ENCODE measurements around the gene KDM1B. TPM values are rescaled to one million over a fixed set of nuclear protein-coding genes. Genes with fewer than 3 reads are reported as not detected.

KDM1B gene
- total RNA-seq, 4 donors from 2014 or later, result 28.3 to 32.5 (median 29.6) TPM

DNA sequence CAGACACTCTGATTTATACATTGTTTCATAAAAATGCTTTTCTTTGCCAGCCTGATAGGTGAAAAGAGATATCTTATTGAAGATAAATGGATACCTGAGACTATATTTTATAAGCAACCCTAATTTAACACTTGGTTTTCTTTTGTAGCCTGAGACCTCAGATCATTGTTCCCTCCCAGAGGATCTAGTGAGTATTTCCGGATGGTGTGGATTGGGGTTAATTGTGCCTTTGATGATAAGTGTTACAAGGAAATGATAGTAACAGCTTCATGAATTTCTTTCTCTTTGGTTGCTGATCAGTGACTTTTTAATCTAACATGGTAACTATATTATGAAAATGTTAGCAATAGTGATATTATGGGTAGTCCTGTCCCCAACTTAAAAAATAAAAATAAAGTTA lies 30.4 kb downstream of the KDM1B start:
- Histone ChIP-seq H3K36me3 (peaks cover 18% of the 10 kb centered on the region), H3K27ac (no peak overlapping the region), H3K9me3 (no peaks in the 10 kb centered on the region), H3K27me3 (no peaks in the 10 kb centered on the region), H3K4me1 (peaks cover 2% of the 10 kb centered on the region), H3K4me3 (no peak overlapping the region)
- TF ChIP-seq, protein P1, sequence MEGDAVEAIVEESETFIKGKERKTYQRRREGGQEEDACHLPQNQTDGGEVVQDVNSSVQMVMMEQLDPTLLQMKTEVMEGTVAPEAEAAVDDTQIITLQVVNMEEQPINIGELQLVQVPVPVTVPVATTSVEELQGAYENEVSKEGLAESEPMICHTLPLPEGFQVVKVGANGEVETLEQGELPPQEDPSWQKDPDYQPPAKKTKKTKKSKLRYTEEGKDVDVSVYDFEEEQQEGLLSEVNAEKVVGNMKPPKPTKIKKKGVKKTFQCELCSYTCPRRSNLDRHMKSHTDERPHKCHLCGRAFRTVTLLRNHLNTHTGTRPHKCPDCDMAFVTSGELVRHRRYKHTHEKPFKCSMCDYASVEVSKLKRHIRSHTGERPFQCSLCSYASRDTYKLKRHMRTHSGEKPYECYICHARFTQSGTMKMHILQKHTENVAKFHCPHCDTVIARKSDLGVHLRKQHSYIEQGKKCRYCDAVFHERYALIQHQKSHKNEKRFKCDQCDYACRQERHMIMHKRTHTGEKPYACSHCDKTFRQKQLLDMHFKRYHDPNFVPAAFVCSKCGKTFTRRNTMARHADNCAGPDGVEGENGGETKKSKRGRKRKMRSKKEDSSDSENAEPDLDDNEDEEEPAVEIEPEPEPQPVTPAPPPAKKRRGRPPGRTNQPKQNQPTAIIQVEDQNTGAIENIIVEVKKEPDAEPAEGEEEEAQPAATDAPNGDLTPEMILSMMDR (IDR thresholded peaks at IDR 0.05), result no peak
- no peak for TF ChIP-seq POLR2A (IDR thresholded peaks at IDR 0.05)
- TF ChIP-seq POLR2AphosphoS5 (IDR thresholded peaks at IDR 0.05), result no peak
- no peak for TF ChIP-seq EP300 (IDR thresholded peaks at IDR 0.05)
- WGBS, result 84% methylated on average over 1 of the region's 1 CpG
- no peak for DNase-seq (ENCODE audit: low spot score in 2 of 2)

DNA sequence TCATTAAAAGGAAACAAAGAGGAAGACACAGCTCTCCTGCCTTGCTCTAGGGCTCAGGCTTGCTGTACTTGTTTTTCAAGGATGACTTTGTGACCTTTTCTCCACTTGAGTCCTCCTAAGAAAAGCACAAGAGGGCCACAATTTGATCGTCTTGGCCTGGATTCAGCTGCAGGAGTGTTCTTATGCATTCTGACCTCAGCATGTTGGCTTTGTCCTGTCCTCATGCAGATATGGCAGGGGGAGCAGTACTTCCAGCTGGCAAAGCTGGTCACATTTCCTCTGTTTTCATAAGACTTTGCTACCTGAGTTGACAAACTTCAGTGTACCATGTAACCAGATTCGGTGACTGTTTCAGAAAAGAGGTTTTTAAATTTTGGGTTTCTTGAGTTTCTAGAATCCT lies 30.8 kb downstream of the KDM1B start:
- H3K4me1 ChIP-seq, result peaks cover 2% of the 10 kb centered on the region
- H3K4me3 ChIP-seq, result no peak overlapping the region
- H3K36me3 ChIP-seq, result peaks cover 20% of the 10 kb centered on the region
- no peaks in the 10 kb centered on the region for H3K9me3 ChIP-seq
- DNase-seq (ENCODE audit: low spot score in 2 of 2), result no peak
- no peak overlapping the region for H3K27ac ChIP-seq
- no peaks in the 10 kb centered on the region for H3K27me3 ChIP-seq
- WGBS, result 63% methylated on average over 2 of the region's 2 CpGs
- TF ChIP-seq, protein P1 (IDR thresholded peaks at IDR 0.05), result no peak
- TF ChIP-seq POLR2A (IDR thresholded peaks at IDR 0.05) (no peak), EP300 (IDR thresholded peaks at IDR 0.05) (no peak), POLR2AphosphoS5 (IDR thresholded peaks at IDR 0.05) (no peak)

GRCh38 chr6:18186540-18187250 lies 31.5 kb downstream of the KDM1B start:
- TF ChIP-seq POLR2A (IDR thresholded peaks at IDR 0.05) (no peak), POLR2AphosphoS5 (IDR thresholded peaks at IDR 0.05) (no peak), EP300 (IDR thresholded peaks at IDR 0.05) (no peak)
- TF ChIP-seq, protein P1 (IDR thresholded peaks at IDR 0.05), result no peak
- Histone ChIP-seq H3K4me3 (no peak overlapping the region), H3K9me3 (no peaks in the 10 kb centered on the region), H3K36me3 (peaks cover 26% of the 10 kb centered on the region), H3K27me3 (no peaks in the 10 kb centered on the region), H3K4me1 (peaks cover 2% of the 10 kb centered on the region), H3K27ac (no peak overlapping the region)
- DNase-seq (ENCODE audit: low spot score in 2 of 2), result no peak
- 93% methylated on average over 4 of the region's 4 CpGs for WGBS

DNA sequence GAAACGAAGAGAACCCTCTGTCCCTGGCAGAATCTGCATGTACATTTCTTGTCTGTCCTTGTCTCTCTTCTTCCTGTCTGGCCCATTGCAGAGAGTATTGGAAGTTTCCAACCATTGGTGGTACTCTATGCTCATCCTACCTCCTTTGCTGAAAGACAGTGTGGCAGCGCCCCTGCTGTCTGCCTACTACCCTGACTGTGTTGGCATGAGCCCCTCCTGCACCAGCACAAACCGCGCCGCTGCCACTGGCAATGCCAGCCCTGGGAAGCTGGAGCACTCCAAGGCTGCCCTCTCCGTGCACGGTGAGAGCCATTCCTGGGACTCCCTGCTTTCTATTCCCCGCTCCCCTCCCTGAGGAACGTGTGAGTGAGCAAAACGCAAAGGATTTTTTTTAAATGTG lies 32.5 kb downstream of the KDM1B start:
- Histone ChIP-seq H3K9me3 (no peaks in the 10 kb centered on the region), H3K4me3 (no peak overlapping the region), H3K4me1 (peaks cover 2% of the 10 kb centered on the region), H3K36me3 (peaks cover 31% of the 10 kb centered on the region), H3K27me3 (no peaks in the 10 kb centered on the region), H3K27ac (no peak overlapping the region)
- TF ChIP-seq, protein P1 (IDR thresholded peaks at IDR 0.05), result no peak
- no peak for TF ChIP-seq POLR2AphosphoS5 (IDR thresholded peaks at IDR 0.05)
- no peak for TF ChIP-seq EP300 (IDR thresholded peaks at IDR 0.05)
- TF ChIP-seq POLR2A (IDR thresholded peaks at IDR 0.05), result no peak
- 93% methylated on average over 10 of the region's 10 CpGs for WGBS
- DNase-seq (ENCODE audit: low spot score in 2 of 2), result no peak

DNA sequence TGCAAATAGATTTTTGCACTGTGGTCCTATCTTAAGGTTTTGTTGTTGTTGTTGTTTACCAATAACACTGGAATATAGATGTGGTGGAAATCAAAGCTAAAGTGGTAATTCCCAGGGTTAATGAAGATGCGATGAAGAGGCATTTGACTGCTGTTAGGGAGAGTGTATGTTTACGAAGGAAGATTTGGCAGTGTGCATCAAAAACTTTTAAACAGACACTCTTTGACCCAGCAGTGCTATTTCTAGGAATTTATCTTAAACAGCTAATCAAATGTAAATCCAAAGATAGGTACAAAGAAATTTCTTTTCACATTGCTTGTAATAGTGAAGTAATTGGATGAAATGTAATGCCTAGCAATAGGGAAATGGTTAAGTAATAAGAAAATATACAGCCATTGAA lies 34.0 kb downstream of the KDM1B start:
- 94% methylated on average over 2 of the region's 2 CpGs for WGBS
- H3K4me3 ChIP-seq, result no peak overlapping the region
- H3K9me3 ChIP-seq, result no peaks in the 10 kb centered on the region
- peaks cover 41% of the 10 kb centered on the region for H3K36me3 ChIP-seq
- no peaks in the 10 kb centered on the region for H3K27me3 ChIP-seq
- H3K4me1 ChIP-seq, result peaks cover 2% of the 10 kb centered on the region
- no peak for DNase-seq (ENCODE audit: low spot score in 2 of 2)
- no peak overlapping the region for H3K27ac ChIP-seq
- TF ChIP-seq EP300 (IDR thresholded peaks at IDR 0.05) (no peak), POLR2AphosphoS5 (IDR thresholded peaks at IDR 0.05) (no peak), POLR2A (IDR thresholded peaks at IDR 0.05) (no peak)
- TF ChIP-seq, protein P1 (IDR thresholded peaks at IDR 0.05), result no peak
